Aorta (tissue), 5 donors: Measurements from ENCODE around the gene CFHR1. TPM values are rescaled to one million over a fixed set of nuclear protein-coding genes. Genes with fewer than 3 reads are reported as not detected.
"Not testable (repeated sequence)": the region's sequence is repeated elsewhere in the genome, so short reads cannot be mapped to it uniquely, and the experiment has no call there.

Source experiments
- ATAC-seq: fragments of 200-7000 bp; cut with Tn5 transposase; one replicate; pipeline ENCODE4 v1.9.1; 2022; ENCODE audit warnings: moderate library complexity; ENCODE audit not compliant: low FRiP score
- DNase-seq, 2 donors: peaks; one replicate each; pipeline ENCODE4 v3.0.0-alpha.2; 2020
- H3K27ac ChIP-seq, 2 donors: one replicate each; pipeline ENCODE4 v1.5.1; 2013; ENCODE audit warnings: low read length in 2 of 2, mild to moderate bottlenecking in 2 of 2, moderate library complexity in 2 of 2, control low read depth in 1 of 2, inconsistent platforms in 1 of 2, low read depth in 1 of 2
- H3K27me3 ChIP-seq, 2 donors: one replicate each; pipeline ENCODE4 v1.6.1; 2013; ENCODE audit warnings: control low read depth in 1 of 2, low read length in 1 of 2, mild to moderate bottlenecking in 1 of 2, moderate library complexity in 1 of 2; ENCODE audit not compliant: insufficient read depth in 2 of 2, control insufficient read depth in 1 of 2
- H3K36me3 ChIP-seq, 2 donors: one replicate each; pipeline ENCODE4 v1.6.1; 2013; ENCODE audit warnings: control low read depth in 1 of 2, low read length in 1 of 2, mild to moderate bottlenecking in 1 of 2; ENCODE audit not compliant: insufficient read depth in 2 of 2, control insufficient read depth in 1 of 2
- H3K4me1 ChIP-seq, 2 donors: one replicate each; pipeline ENCODE4 v1.6.1; 2013; ENCODE audit warnings: low read length in 2 of 2, control low read depth in 1 of 2, mild to moderate bottlenecking in 1 of 2, moderate library complexity in 1 of 2; ENCODE audit not compliant: insufficient read depth in 2 of 2, control insufficient read depth in 1 of 2
- H3K4me3 ChIP-seq, 2 donors: one replicate each; pipeline ENCODE4 v1.5.1; 2013; ENCODE audit warnings: low read length in 2 of 2, control low read depth in 1 of 2, mild to moderate bottlenecking in 1 of 2
- H3K9me3 ChIP-seq: one replicate; pipeline ENCODE4 v1.6.1; 2013; ENCODE audit warnings: mild to moderate bottlenecking, low read length; ENCODE audit not compliant: control insufficient read depth
- WGBS, 2 donors: extraction: QIAGEN DNeasy Blood & Tissue Kit; methylation state at CpG; one replicate each; pipeline ENCODE4 v1.1.7; 2013; 5-methylcytosine and 5-hydroxymethylcytosine counted together
- intact Hi-C, 2 donors: fragments of 100-400 bp; cut with DNase I; formaldehyde crosslinking; loops; one replicate each; pipeline versions ENCODE4 v1.14.2 to v1.15.0; 2022
- polyA plus RNA-seq, 2 donors: library from polyadenylated mRNA; stranded (reverse); fragments of 200-250 nt; gene quantifications; one replicate each; pipeline ENCODE4 v1.2.3, GENCODE V29; 2013
- total RNA-seq, 2 donors: library from RNA; stranded (reverse); fragmentation: NEBNext Ultra II Directional; extraction: Animal tissue kit (Norgen Biotek cat#: 25700); gene quantifications; one replicate each; pipeline ENCODE4 v1.2.1, GENCODE V29; 2021
- donor health status: healthy with polysubstance abuse.
- donor health status: Bipolar disorder and iron deficiency.
- donor health status: DM: no; HTN: no; CAD: no.
- donor health status: DM: no; HTN: no; CAD: no.
- donor health status: DM: yes; HTN: yes; CAD: no.

CFHR1 gene
- total and polyA plus RNA-seq, 4 donors = 0.10 to 1.9 (median 1.7) TPM

- no peak for DNase-seq
- intact Hi-C loops = no loop called here
- H3K9me3 ChIP-seq = no peaks in the 10 kb centered on the region
- no peak for ATAC-seq
- WGBS, 2 donors = 44 to 57% methylated on average over 2 of the region's 2 CpGs
- H3K27me3 ChIP-seq = no peaks in the 10 kb centered on the region
- H3K27ac ChIP-seq = no peak overlapping the region
- no peaks in the 10 kb centered on the region for H3K4me1 ChIP-seq
- H3K36me3 ChIP-seq = no peaks in the 10 kb centered on the region
- H3K4me3 ChIP-seq = no peak overlapping the region
Observed at GRCh38 chr1:196797891-196798290, 21.6 kb upstream of the CFHR1 start.

- DNase-seq, intact Hi-C loops, H3K36me3 ChIP-seq, H3K4me1 ChIP-seq, H3K27ac ChIP-seq, H3K9me3 ChIP-seq, H3K4me3 ChIP-seq, ATAC-seq, H3K27me3 ChIP-seq: not testable (repeated sequence)
- 66 to 68% methylated on average over 1 of the region's 1 CpG for WGBS, 2 donors
Observed at GRCh38 chr1:196801920-196802319, 17.6 kb upstream of the CFHR1 start.

GRCh38 chr1:196808529-196809235 lies 10.8 kb upstream of the CFHR1 start:
- Histone ChIP-seq H3K9me3 (no peaks in the 10 kb centered on the region), H3K27me3 (no peaks in the 10 kb centered on the region), H3K27ac (no peak overlapping the region), H3K36me3 (no peaks in the 10 kb centered on the region), H3K4me3 (no peak overlapping the region), H3K4me1 (no peaks in the 10 kb centered on the region)
- ATAC-seq (peak; percentile 33), DNase-seq (no peak)
- intact Hi-C loops = no loop called here
- 91 to 93% methylated on average over 20 to 22 of the region's 22 CpGs for WGBS, 2 donors

GRCh38 chr1:196817442-196817841 lies 2.1 kb upstream of the CFHR1 start:
- H3K9me3 ChIP-seq, H3K4me1 ChIP-seq, intact Hi-C loops, ATAC-seq, H3K27ac ChIP-seq, DNase-seq, H3K4me3 ChIP-seq, H3K36me3 ChIP-seq, H3K27me3 ChIP-seq: not testable (repeated sequence)
- 62 to 70% methylated on average over 6 of the region's 6 CpGs for WGBS, 2 donors

- H3K9me3 ChIP-seq, H3K4me1 ChIP-seq, H3K4me3 ChIP-seq, H3K36me3 ChIP-seq, H3K27me3 ChIP-seq, ATAC-seq, intact Hi-C loops, DNase-seq, H3K27ac ChIP-seq: not testable (repeated sequence)
- WGBS, 2 donors = 3% methylated on average over 4 of the region's 4 CpGs
Observed at GRCh38 chr1:196827860-196828259, 8.3 kb downstream of the CFHR1 start.

GRCh38 chr1:196849613-196850492 lies 30.3 kb downstream of the CFHR1 start:
- H3K4me3 ChIP-seq, H3K9me3 ChIP-seq, DNase-seq, H3K27me3 ChIP-seq, ATAC-seq, H3K27ac ChIP-seq, intact Hi-C loops, H3K36me3 ChIP-seq, H3K4me1 ChIP-seq: not testable (repeated sequence)
- 80 to 84% methylated on average over 2 to 4 of the region's 4 CpGs for WGBS, 2 donors

- no peaks in the 10 kb centered on the region for H3K27me3 ChIP-seq
- intact Hi-C loops = no loop called here
- H3K4me3 ChIP-seq = no peak overlapping the region
- H3K27ac ChIP-seq = no peak overlapping the region
- ATAC-seq (no peak), DNase-seq (no peak)
- no peaks in the 10 kb centered on the region for H3K9me3 ChIP-seq
- H3K36me3 ChIP-seq = no peaks in the 10 kb centered on the region
- 76 to 80% methylated on average over 6 of the region's 6 CpGs for WGBS, 2 donors
- H3K4me1 ChIP-seq = no peaks in the 10 kb centered on the region
Observed at GRCh38 chr1:196856053-196856452, 36.5 kb downstream of the CFHR1 start.

GRCh38 chr1:196857188-196857587 lies 37.7 kb downstream of the CFHR1 start:
- 84 to 96% methylated on average over 2 of the region's 2 CpGs for WGBS, 2 donors
- Histone ChIP-seq H3K9me3 (no peaks in the 10 kb centered on the region), H3K27ac (no peak overlapping the region), H3K4me3 (no peak overlapping the region), H3K27me3 (no peaks in the 10 kb centered on the region), H3K36me3 (no peaks in the 10 kb centered on the region), H3K4me1 (no peaks in the 10 kb centered on the region)
- DNase-seq (no peak), ATAC-seq (no peak)
- intact Hi-C loops = no loop called here

- no peaks in the 10 kb centered on the region for H3K27me3 ChIP-seq
Observed at GRCh38 chr1:196858811-196859210, 39.3 kb downstream of the CFHR1 start.

More at GRCh38 chr1:196858811-196859210, 39.3 kb downstream of the CFHR1 start:
- Histone ChIP-seq H3K27ac (no peak overlapping the region), H3K4me1 (no peaks in the 10 kb centered on the region), H3K36me3 (no peaks in the 10 kb centered on the region), H3K9me3 (no peaks in the 10 kb centered on the region), H3K4me3 (no peak overlapping the region)
- intact Hi-C loops = no loop called here
- ATAC-seq (no peak), DNase-seq (no peak)
- WGBS, 2 donors = 75 to 85% methylated on average over 3 of the region's 3 CpGs
